HUES64 (cell line): ENCODE measurements around the gene HAUS7.
"Not testable (repeated sequence)": the region's sequence is repeated elsewhere in the genome, so short reads cannot be mapped to it uniquely, and the experiment has no call there.

ENCODE experiments used
- H3K27ac ChIP-seq: 2 replicates; pipeline ENCODE4 v1.7.0; 2013; ENCODE audit warnings: low read depth, low read length, inconsistent platforms
- H3K27me3 ChIP-seq: 2 replicates; pipeline ENCODE4 v1.6.1; 2013; ENCODE audit warnings: mild to moderate bottlenecking, low read length; ENCODE audit not compliant: insufficient read depth
- H3K36me3 ChIP-seq: 2 replicates; pipeline ENCODE4 v1.6.1; 2013; ENCODE audit warnings: mild to moderate bottlenecking, low read length; ENCODE audit not compliant: insufficient read depth
- H3K4me1 ChIP-seq: 2 replicates; pipeline ENCODE4 v1.6.1; 2013; ENCODE audit warnings: mild to moderate bottlenecking, low read length, moderate library complexity; ENCODE audit not compliant: insufficient read depth
- H3K4me3 ChIP-seq: 2 replicates; pipeline ENCODE4 v1.5.1; 2013; ENCODE audit warnings: mild to moderate bottlenecking, low read length, moderate library complexity
- H3K9ac ChIP-seq: 2 replicates; pipeline ENCODE4 v1.6.1; 2013; ENCODE audit warnings: mild to moderate bottlenecking, low read depth, low read length
- H3K9me3 ChIP-seq: 2 replicates; pipeline ENCODE4 v1.6.1; 2013; ENCODE audit warnings: low read depth, low read length; ENCODE audit not compliant: insufficient read depth
- WGBS: fragments of 150-250, 120-280 bp; methylation state at CpG from one replicate; pipeline ENCODE4 v1.1.7; 2013; ENCODE audit warnings: missing lambda C conversion rate; 5-methylcytosine and 5-hydroxymethylcytosine counted together

The HAUS7 gene

DNA sequence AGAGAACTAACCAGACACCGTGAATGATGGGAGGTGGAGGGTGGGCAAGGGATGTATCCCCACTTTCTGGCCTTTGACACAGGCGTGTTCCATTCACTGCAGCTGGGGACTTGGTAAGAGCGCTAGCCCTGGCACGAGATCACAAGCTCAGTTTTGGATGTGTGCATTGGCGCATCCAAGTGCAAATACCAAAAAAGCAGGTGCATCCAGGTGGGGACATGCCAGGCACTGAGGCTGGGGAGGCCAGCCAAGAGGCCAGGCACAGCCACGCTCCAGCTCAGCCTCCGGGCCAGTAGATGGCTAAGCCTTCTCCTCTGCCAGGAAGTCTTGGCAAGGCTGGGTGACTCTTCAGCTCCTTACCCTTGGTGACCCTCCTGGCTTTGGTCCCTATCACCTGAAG is 63.5 kb downstream of the HAUS7 start:
- Histone ChIP-seq H3K36me3 (no peaks in the 10 kb centered on the region), H3K9me3 (no peaks in the 10 kb centered on the region), H3K4me3 (no peak overlapping the region), H3K4me1 (no peaks in the 10 kb centered on the region), H3K27ac (no peak overlapping the region), H3K9ac (no peak overlapping the region), H3K27me3 (peaks cover 18% of the 10 kb centered on the region)
- 89% methylated on average over 7 of the region's 7 CpGs for WGBS

DNA sequence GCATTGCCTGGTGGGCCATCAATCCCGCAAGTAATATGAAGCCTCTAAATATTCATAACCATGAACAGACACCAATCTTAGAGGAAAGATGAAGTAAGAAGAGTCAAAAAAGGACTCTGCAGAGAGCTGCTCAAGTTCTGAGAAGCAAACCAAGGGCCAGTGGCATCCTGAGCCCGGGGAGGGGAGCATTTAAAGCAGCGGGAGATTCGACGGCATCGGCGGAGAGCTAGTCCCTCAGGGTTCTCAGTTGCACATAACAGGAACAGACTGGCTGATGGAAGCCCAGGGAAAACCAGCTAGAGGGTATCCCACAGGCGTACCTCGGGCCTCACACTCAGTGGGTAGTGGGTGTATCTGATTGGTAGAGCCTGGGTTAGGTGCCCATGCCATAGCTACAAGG is 64.4 kb downstream of the HAUS7 start:
- 91% methylated on average over 8 of the region's 9 CpGs for WGBS

DNA sequence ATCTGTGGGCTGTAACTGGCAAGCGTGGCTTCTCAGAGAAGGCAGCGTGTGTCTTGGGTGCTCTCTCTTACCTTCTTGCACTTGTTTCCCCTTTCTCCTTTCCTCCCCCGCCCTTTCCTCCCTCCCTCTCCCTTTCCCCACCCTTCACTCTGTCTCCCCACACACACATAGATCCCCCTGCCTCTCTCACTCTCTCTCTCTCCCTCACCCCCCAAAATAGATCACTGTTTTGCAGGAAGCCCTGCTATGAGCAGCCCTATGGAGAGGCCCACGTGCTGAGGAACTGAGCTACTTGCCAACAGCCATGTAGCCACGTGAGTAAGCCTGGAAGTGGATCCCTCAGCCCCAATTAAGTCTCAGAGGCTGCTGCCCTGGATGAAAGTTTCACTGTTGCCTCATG is 65.0 kb downstream of the HAUS7 start:
- H3K27ac ChIP-seq = no peak overlapping the region
- no peaks in the 10 kb centered on the region for H3K9me3 ChIP-seq
- H3K9ac ChIP-seq = no peak overlapping the region
- H3K4me3 ChIP-seq = no peak overlapping the region
- WGBS = 63% methylated on average over 5 of the region's 5 CpGs
- H3K36me3 ChIP-seq = no peaks in the 10 kb centered on the region
- no peaks in the 10 kb centered on the region for H3K4me1 ChIP-seq
- H3K27me3 ChIP-seq = peaks cover 3% of the 10 kb centered on the region

More for the DNA sequence above, 64.4 kb downstream of the HAUS7 start:
- Histone ChIP-seq H3K36me3 (no peaks in the 10 kb centered on the region), H3K27ac (no peak overlapping the region), H3K4me1 (no peaks in the 10 kb centered on the region), H3K9ac (no peak overlapping the region), H3K9me3 (no peaks in the 10 kb centered on the region), H3K27me3 (peaks cover 9% of the 10 kb centered on the region), H3K4me3 (no peak overlapping the region)

DNA sequence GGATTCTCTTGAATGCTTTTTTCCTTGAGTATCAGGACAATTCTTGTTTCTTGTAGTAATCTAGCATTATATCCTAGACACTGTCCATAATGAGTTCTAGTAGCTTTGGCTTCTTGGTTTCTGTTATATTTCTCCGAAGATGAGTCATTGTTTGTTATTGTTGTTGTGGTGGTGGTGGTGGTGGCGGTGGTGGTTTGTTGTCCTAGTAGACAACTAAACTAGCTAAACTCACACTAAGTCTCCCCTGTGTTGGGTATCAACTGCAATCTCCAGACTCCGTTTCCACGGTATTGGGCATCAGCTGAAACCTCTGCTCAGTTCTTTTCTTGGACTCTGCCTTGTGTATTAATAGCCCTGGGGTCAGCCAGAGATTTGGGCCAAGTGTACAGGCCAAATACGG is 66.0 kb downstream of the HAUS7 start:
- H3K36me3 ChIP-seq, H3K27me3 ChIP-seq: not testable (repeated sequence)
- WGBS = 96% methylated on average over 3 of the region's 5 CpGs

DNA sequence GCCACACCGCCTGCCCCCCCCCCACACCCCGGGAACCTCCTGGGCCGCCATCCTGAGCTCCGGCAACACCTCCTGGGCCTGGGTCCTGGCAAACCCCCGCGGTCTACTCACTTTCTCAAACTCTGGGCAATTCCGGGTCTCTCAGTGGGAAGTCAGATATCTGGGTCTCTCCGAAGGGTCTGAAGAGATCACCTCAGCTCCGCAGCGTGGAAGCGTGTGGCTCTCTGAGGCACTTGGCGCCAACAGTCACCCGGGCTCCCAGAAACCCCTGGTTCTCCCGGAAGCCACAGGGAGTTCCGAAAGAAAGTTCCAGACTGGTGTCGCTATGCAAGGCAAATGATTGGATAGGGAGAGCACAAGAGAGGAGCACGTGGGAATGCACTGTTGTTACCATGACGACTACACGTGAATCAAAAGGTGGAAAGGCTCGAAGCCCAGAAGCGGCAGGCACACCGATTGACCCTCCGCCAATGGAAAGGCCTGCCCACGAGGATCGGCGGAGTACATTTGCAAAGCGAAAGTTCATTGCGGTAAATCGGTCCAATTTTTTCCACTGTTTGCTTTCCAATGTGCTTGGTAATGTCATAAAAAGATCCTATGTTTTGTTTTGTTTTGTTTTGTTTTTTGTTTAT is 69.1 kb downstream of the HAUS7 start, which contains the start of gene PNMA6E:
PNMA6E (minus strand) TSS at position 218 of the 632 bp plus-strand sequence. CDS start 2,501 bp downstream, outside the sequence.
- no peaks in the 10 kb centered on the region for H3K36me3 ChIP-seq
- H3K27ac ChIP-seq = no peak within 1 kb of the TSS
- H3K4me1 ChIP-seq = no peaks in the 10 kb centered on the region
- H3K27me3 ChIP-seq = no peaks in the 10 kb centered on the region
- H3K9me3 ChIP-seq = no peaks in the 10 kb centered on the region
- no peak within 1 kb of the TSS for H3K4me3 ChIP-seq
- WGBS = 93% methylated on average over 29 of the region's 29 CpGs
- H3K9ac ChIP-seq = no peak within 1 kb of the TSS

More for the DNA sequence above, 66.0 kb downstream of the HAUS7 start:
- not testable (repeated sequence) for H3K9ac ChIP-seq, H3K4me3 ChIP-seq, H3K27ac ChIP-seq, H3K9me3 ChIP-seq, H3K4me1 ChIP-seq

DNA sequence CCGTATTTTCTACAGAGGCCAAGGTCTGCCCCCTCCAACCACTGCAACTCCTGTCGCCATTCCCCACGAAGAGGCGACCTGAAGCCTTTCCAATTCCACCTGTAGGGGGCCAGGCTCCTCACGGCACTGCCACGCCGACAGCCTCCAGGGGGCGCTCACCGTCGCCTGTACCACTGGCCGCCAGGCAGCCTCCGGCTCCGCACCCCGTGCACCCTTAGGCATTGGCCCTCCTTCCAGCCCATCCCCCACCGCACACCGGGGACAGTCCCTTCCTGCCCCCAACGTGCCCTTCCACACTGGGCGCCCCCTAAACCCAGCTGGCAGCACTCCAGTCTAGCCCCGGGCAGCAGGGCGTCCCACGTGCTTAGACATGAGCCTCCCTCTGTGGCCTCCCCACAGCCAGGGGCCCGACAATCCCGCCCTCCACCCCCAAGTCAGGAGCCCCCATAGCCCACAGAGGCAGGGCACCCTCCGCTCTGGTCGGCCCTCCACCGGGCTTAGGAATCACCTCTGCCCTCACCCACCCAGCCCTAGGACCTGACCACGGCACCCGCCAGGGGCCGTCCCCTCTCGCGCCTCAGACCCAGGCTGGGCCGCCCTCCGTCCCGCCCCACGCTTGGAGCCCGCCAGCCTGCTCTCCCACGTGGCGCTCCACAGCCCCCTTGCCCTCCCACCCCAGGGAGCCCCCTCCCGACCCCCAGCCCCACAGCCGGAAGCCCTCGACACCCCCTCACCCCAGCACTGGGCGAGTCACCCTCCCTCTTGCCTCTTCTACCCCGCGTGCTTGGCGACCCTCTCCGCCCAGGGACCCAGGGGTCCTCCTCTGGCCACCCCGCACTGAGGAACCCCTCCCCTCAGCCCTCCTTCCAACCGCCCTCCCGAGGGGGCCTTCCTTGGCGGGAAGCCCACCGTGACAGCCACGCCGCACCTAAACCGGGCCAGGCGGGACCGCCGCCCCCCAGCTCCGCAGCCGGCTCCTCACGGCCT is 69.9 kb downstream of the HAUS7 start:
- no peak overlapping the region for H3K27ac ChIP-seq

DNA sequence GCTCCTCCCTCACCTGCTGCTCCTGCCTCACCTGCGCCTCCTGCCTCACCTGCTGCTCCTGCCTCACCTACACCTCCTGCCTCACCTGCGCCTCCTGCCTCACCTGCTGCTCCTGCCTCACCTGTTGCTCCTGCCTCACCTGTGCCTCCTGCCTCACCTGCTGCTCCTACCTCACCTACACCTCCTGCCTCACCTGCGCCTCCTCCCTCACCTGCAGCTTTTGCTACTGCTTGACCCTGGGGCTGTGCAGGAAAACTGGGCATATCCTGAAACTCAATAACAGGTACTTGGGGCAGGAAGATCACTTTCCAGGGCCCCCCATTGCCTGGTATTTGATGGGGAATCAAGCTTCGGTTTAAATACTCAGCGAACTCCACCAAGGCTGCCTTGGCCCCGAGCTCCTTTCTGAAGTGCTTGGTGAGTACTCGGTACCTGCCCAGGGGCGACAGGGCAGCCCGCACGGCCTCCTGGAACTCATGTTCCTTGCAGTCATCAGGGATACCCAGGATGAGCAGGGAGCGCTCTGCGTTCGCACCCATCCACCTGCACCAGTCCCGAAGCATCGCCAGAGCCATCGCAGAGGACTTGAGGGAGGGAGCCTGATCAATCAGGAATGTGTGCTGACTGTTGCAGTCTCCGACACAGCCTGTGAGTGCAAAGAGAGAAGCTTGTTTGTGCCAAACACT is 72.0 kb downstream of the HAUS7 start:
- no peaks in the 10 kb centered on the region for H3K36me3 ChIP-seq
- H3K9ac ChIP-seq = no peak overlapping the region
- no peaks in the 10 kb centered on the region for H3K4me1 ChIP-seq
- no peaks in the 10 kb centered on the region for H3K9me3 ChIP-seq
- 77% methylated on average over 16 of the region's 17 CpGs for WGBS
- H3K4me3 ChIP-seq = no peak overlapping the region
- no peaks in the 10 kb centered on the region for H3K27me3 ChIP-seq
- no peak overlapping the region for H3K27ac ChIP-seq

More for the DNA sequence above, 69.9 kb downstream of the HAUS7 start:
- WGBS = 75% methylated on average over 56 of the region's 60 CpGs
- Histone ChIP-seq H3K36me3 (no peaks in the 10 kb centered on the region), H3K4me3 (no peak overlapping the region), H3K27me3 (no peaks in the 10 kb centered on the region), H3K9ac (no peak overlapping the region), H3K9me3 (no peaks in the 10 kb centered on the region), H3K4me1 (no peaks in the 10 kb centered on the region)
